ENCODE results near the gene HOXB1. TPM values are rescaled to one million over a fixed set of nuclear protein-coding genes. Genes with fewer than 3 reads are reported as not detected.
"Not testable (repeated sequence)": the region's sequence is repeated elsewhere in the genome, so short reads cannot be mapped to it uniquely, and the experiment has no call there.

HOXB1 gene
- total RNA-seq, 1 experiment from 2014 or later, result not detected

- no TSS peak for BruUV-seq (replicated peaks)
- POLR2A ChIA-PET (ENCODE audit: unreplicated experiment), result no interaction called here
- TF ChIP-seq, protein P1, sequence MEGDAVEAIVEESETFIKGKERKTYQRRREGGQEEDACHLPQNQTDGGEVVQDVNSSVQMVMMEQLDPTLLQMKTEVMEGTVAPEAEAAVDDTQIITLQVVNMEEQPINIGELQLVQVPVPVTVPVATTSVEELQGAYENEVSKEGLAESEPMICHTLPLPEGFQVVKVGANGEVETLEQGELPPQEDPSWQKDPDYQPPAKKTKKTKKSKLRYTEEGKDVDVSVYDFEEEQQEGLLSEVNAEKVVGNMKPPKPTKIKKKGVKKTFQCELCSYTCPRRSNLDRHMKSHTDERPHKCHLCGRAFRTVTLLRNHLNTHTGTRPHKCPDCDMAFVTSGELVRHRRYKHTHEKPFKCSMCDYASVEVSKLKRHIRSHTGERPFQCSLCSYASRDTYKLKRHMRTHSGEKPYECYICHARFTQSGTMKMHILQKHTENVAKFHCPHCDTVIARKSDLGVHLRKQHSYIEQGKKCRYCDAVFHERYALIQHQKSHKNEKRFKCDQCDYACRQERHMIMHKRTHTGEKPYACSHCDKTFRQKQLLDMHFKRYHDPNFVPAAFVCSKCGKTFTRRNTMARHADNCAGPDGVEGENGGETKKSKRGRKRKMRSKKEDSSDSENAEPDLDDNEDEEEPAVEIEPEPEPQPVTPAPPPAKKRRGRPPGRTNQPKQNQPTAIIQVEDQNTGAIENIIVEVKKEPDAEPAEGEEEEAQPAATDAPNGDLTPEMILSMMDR (conservative IDR thresholded peaks at IDR 0.05), result no peak
- TF ChIP-seq EZH2 (IDR thresholded peaks at IDR 0.05; ENCODE audit: low read depth), result no peak
- Histone ChIP-seq H3K9me3 (ENCODE audit: insufficient read depth, low read depth) (no peaks in the 10 kb centered on the region), H3F3A (ENCODE audit: insufficient read depth, low read depth) (peaks cover 26% of the 10 kb centered on the region), H3K27ac (no peak overlapping the region), H3K4me1 (replicated peaks; ENCODE audit: insufficient read depth) (peaks cover 29% of the 10 kb centered on the region), H4K20me1 (ENCODE audit: insufficient read depth) (no peaks in the 10 kb centered on the region), H3K4me3 (no peak overlapping the region), H3K79me2 (ENCODE audit: low read depth) (no peaks in the 10 kb centered on the region), H3K27me3 (ENCODE audit: insufficient read depth, low read depth) (no peaks in the 10 kb centered on the region), H3K36me3 (ENCODE audit: low read depth) (no peaks in the 10 kb centered on the region), H3K9me2 (ENCODE audit: insufficient read depth) (no peaks in the 10 kb centered on the region), H3K4me2 (no peak overlapping the region), H2AFZ (no peak overlapping the region)
- CTCF ChIA-PET, result interaction anchor here (0.6 to 0.7 kb wide), 2 partner anchors 98 to 175 kb away, joined by 3 to 4 read pairs; no protein-coding TSS in a partner anchor
- DNase-seq, result peak in 1 of 2 experiments; percentile 84
- intact Hi-C loops (cut with micrococcal nuclease; ENCODE audit: unreplicated experiment), result no loop called here
These were observed 19.8 kb downstream of the HOXB1 start for GRCh38 chr17:48510761-48511604.

GRCh38 chr17:48510381-48510760 is 20.4 kb downstream of the HOXB1 start:
- Histone ChIP-seq H3K36me3 (ENCODE audit: low read depth) (no peaks in the 10 kb centered on the region), H3K9me2 (ENCODE audit: insufficient read depth) (no peaks in the 10 kb centered on the region), H3K4me2 (no peak overlapping the region), H3K27me3 (ENCODE audit: insufficient read depth, low read depth) (no peaks in the 10 kb centered on the region), H2AFZ (no peak overlapping the region), H3K4me3 (no peak overlapping the region), H3K79me2 (ENCODE audit: low read depth) (no peaks in the 10 kb centered on the region), H3K27ac (no peak overlapping the region), H3K4me1 (replicated peaks; ENCODE audit: insufficient read depth) (peaks cover 34% of the 10 kb centered on the region), H4K20me1 (ENCODE audit: insufficient read depth) (no peaks in the 10 kb centered on the region), H3F3A (ENCODE audit: insufficient read depth, low read depth) (peaks cover 29% of the 10 kb centered on the region), H3K9me3 (ENCODE audit: insufficient read depth, low read depth) (no peaks in the 10 kb centered on the region)
- no TSS peak for BruUV-seq (replicated peaks)
- ChIA-PET CTCF (no interaction called here), POLR2A (ENCODE audit: unreplicated experiment) (no interaction called here)
- DNase-seq, result no peak
- intact Hi-C loops (cut with micrococcal nuclease; ENCODE audit: unreplicated experiment), result no loop called here
- TF ChIP-seq EZH2 (IDR thresholded peaks at IDR 0.05; ENCODE audit: low read depth), result no peak
- TF ChIP-seq, protein P1 (conservative IDR thresholded peaks at IDR 0.05), result no peak

GRCh38 chr17:48509708-48510107 is 21.1 kb downstream of the HOXB1 start:
- H3K36me3 ChIP-seq (ENCODE audit: low read depth); intact Hi-C loops (cut with micrococcal nuclease; ENCODE audit: unreplicated experiment): not testable (repeated sequence)

More at GRCh38 chr17:48509708-48510107, 21.1 kb downstream of the HOXB1 start:
- H3K27me3 ChIP-seq (ENCODE audit: insufficient read depth, low read depth); H3K27ac ChIP-seq; BruUV-seq (replicated peaks); DNase-seq; CTCF ChIA-PET; H4K20me1 ChIP-seq (ENCODE audit: insufficient read depth); H3K4me3 ChIP-seq; POLR2A ChIA-PET (ENCODE audit: unreplicated experiment); H3K4me2 ChIP-seq; H2AFZ ChIP-seq; H3K9me3 ChIP-seq (ENCODE audit: insufficient read depth, low read depth); H3K9me2 ChIP-seq (ENCODE audit: insufficient read depth); H3K79me2 ChIP-seq (ENCODE audit: low read depth): not testable (repeated sequence)
- peaks cover 40% of the 10 kb centered on the region for H3K4me1 ChIP-seq (replicated peaks; ENCODE audit: insufficient read depth)
- peaks cover 36% of the 10 kb centered on the region for H3F3A ChIP-seq (ENCODE audit: insufficient read depth, low read depth)

Data from PC-9 (cell line).